Prostate gland (tissue), 2 donors: Measurements from ENCODE around the gene OGFOD3.

ENCODE experiments used
- POLR2A ChIP-seq: fragments of 450-650 bp; IDR thresholded peaks from one replicate; pipeline ENCODE4 v1.6.1; 2016; ENCODE audit warnings: antibody characterized with exemption, mild to moderate bottlenecking
- POLR2AphosphoS5 ChIP-seq: sonication (generic); formaldehyde crosslinking; IDR thresholded peaks from one replicate; pipeline ENCODE4 v1.6.1; 2017; ENCODE audit warnings: antibody characterized with exemption
- TF ChIP-seq, protein P1 (sequence below), 4 experiments: fragments of 200-600 bp in 2 of 4; fragments of 450-650 bp in 2 of 4; sonication (generic) in 2 of 4; IDR thresholded peaks; 1 replicate in 3 of 4; 2 replicates in 1 of 4; pipeline ENCODE4 v1.5.1; 2016 to 2019; ENCODE audit warnings: antibody characterized with exemption in 4 of 4, mild to moderate bottlenecking in 2 of 4, moderate library complexity in 2 of 4

GRCh38 chr17:82440469-82440981, 22.1 kb upstream of the OGFOD3 start:
- TF ChIP-seq POLR2A (no peak), POLR2AphosphoS5 (no peak)
- TF ChIP-seq, protein P1, sequence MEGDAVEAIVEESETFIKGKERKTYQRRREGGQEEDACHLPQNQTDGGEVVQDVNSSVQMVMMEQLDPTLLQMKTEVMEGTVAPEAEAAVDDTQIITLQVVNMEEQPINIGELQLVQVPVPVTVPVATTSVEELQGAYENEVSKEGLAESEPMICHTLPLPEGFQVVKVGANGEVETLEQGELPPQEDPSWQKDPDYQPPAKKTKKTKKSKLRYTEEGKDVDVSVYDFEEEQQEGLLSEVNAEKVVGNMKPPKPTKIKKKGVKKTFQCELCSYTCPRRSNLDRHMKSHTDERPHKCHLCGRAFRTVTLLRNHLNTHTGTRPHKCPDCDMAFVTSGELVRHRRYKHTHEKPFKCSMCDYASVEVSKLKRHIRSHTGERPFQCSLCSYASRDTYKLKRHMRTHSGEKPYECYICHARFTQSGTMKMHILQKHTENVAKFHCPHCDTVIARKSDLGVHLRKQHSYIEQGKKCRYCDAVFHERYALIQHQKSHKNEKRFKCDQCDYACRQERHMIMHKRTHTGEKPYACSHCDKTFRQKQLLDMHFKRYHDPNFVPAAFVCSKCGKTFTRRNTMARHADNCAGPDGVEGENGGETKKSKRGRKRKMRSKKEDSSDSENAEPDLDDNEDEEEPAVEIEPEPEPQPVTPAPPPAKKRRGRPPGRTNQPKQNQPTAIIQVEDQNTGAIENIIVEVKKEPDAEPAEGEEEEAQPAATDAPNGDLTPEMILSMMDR (IDR thresholded peaks at IDR 0.05): no peak
